Esophagus squamous epithelium (tissue), 4 donors: ENCODE results near the gene SH3PXD2B.

Experiments
- POLR2A ChIP-seq, 4 donors: fragments of 450-650 bp; IDR thresholded peaks; one replicate each; pipeline ENCODE4 v1.6.1; 2017; ENCODE audit warnings: antibody characterized with exemption in 4 of 4, mild to moderate bottlenecking in 4 of 4, moderate library complexity in 3 of 4
- TF ChIP-seq, protein P1 (sequence below), 6 experiments: fragments of 450-650 bp in 4 of 6; fragments of 200-600 bp in 2 of 6; sonication (generic) in 2 of 6; IDR thresholded peaks; one replicate each; pipeline ENCODE4 v1.5.1; 2016 to 2019; ENCODE audit warnings: antibody characterized with exemption in 6 of 6, mild to moderate bottlenecking in 4 of 6, moderate library complexity in 4 of 6

DNA sequence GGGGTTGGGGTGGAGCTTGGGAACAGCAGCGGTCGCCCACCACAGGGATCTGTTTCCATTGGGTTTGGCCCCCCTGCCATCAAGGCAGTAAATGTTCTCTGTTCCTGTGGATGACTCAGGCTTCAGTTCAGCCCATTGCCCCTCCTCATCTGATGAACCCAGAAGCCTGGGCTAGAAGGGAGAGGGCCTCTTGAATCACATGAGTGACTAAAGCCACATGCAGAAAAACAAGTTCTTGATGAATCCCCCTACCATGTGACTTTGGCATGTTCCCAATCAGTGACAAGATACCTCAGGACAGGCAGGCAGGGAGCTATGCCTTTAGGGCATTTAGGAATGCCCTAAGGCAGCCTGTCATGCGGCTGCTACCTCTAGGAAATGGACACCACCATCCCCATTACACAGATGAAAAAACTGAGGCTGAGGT lies 2.5 kb downstream of the SH3PXD2B start:
- TF ChIP-seq, protein P1, sequence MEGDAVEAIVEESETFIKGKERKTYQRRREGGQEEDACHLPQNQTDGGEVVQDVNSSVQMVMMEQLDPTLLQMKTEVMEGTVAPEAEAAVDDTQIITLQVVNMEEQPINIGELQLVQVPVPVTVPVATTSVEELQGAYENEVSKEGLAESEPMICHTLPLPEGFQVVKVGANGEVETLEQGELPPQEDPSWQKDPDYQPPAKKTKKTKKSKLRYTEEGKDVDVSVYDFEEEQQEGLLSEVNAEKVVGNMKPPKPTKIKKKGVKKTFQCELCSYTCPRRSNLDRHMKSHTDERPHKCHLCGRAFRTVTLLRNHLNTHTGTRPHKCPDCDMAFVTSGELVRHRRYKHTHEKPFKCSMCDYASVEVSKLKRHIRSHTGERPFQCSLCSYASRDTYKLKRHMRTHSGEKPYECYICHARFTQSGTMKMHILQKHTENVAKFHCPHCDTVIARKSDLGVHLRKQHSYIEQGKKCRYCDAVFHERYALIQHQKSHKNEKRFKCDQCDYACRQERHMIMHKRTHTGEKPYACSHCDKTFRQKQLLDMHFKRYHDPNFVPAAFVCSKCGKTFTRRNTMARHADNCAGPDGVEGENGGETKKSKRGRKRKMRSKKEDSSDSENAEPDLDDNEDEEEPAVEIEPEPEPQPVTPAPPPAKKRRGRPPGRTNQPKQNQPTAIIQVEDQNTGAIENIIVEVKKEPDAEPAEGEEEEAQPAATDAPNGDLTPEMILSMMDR (IDR thresholded peaks at IDR 0.05) = no peak
- no peak for TF ChIP-seq POLR2A (IDR thresholded peaks at IDR 0.05)
